Cardiac muscle cell (in vitro differentiated cells and primary cell): ENCODE results near the gene CD37. TPM values are rescaled to one million over a fixed set of nuclear protein-coding genes. Genes with fewer than 3 reads are reported as not detected.
"Not testable (repeated sequence)": the region's sequence is repeated elsewhere in the genome, so short reads cannot be mapped to it uniquely, and the experiment has no call there.

Experiments used
- DNase-seq, 2 donors: peaks; one replicate each; pipeline versions ENCODE4 v3.0.0 to v3.0.0-alpha.2; 2010 to 2017; ENCODE audit warnings: low read depth in 1 of 2, low spot score in 1 of 2
- H3K27ac ChIP-seq: fragments of 200-600 bp; sonication (generic); 2 replicates; pipeline ENCODE4 v1.5.1; 2016
- H3K27me3 ChIP-seq: fragments of 200-600 bp; sonication (generic); 2 replicates; pipeline ENCODE4 v1.6.0; 2016; ENCODE audit warnings: control low read depth
- H3K36me3 ChIP-seq: fragments of 200-600 bp; sonication (generic); 2 replicates; pipeline ENCODE4 v1.5.1; 2016; ENCODE audit warnings: control low read depth
- H3K4me1 ChIP-seq: fragments of 200-600 bp; sonication (generic); 2 replicates; pipeline ENCODE4 v1.8.1; 2017; ENCODE audit warnings: low read depth, mild to moderate bottlenecking, mixed run types
- H3K4me3 ChIP-seq: fragments of 200-600 bp; sonication (generic); 2 replicates; pipeline ENCODE4 v1.5.1; 2016; ENCODE audit warnings: mild to moderate bottlenecking
- H3K9me3 ChIP-seq: fragments of 200-600 bp; sonication (generic); 2 replicates; pipeline ENCODE4 v1.5.1; 2017; ENCODE audit warnings: low read depth, mild to moderate bottlenecking, control low read depth
- polyA plus RNA-seq: library from polyadenylated mRNA; unstranded; fragments of >200 nt; fragmentation: Nextera tagmentation; extraction: Ambion mirVana; gene quantifications from 2 replicates; pipeline ENCODE4 v1.2.1, GENCODE V29; 2016
- total RNA-seq: library from RNA; depleted of rRNA; stranded (reverse); fragments of >200 nt; gene quantifications from 2 replicates; pipeline ENCODE4 v1.2.3, GENCODE V29; 2016
- TF ChIP-seq, protein P1 (sequence below): IDR thresholded peaks from 2 replicates; pipeline ENCODE4 v1.5.1; 2012; ENCODE audit warnings: low read depth, mild to moderate bottlenecking, low read length

Gene CD37
- total and polyA plus RNA-seq, 2 experiments from 2014 or later: 17.9 TPM; not detected in 1

DNA sequence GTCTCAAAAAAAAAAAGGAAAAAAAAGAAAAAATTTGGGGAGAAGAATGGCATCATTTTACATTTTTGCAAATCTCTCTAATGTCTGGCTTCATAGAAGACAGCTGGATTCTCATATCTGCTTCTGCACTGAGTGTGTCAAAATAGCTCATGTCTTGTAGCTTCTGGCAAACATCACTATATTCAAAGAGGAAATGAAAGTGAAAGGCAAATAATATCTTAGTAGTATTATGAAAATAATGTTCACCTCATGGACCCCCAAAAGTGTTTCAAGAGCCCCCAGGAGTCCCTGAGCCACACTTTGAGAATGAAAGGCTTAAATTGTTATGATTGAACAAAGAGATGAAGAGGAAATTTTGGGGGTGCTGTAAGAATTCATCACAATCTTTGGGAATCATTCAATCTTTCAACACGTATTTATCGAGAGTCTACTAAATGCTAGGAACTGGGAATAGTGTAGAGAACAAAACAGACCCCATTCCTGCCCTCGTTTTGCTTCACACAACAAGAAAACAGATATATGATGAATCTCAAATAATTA, 9.0 kb upstream of the CD37 start:
- no peaks in the 10 kb centered on the region for H3K36me3 ChIP-seq
- no peaks in the 10 kb centered on the region for H3K4me1 ChIP-seq
- no peaks in the 10 kb centered on the region for H3K9me3 ChIP-seq
- DNase-seq: no peak
- H3K4me3 ChIP-seq: no peak overlapping the region
- no peak overlapping the region for H3K27ac ChIP-seq
- H3K27me3 ChIP-seq: no peaks in the 10 kb centered on the region
- TF ChIP-seq, protein P1, sequence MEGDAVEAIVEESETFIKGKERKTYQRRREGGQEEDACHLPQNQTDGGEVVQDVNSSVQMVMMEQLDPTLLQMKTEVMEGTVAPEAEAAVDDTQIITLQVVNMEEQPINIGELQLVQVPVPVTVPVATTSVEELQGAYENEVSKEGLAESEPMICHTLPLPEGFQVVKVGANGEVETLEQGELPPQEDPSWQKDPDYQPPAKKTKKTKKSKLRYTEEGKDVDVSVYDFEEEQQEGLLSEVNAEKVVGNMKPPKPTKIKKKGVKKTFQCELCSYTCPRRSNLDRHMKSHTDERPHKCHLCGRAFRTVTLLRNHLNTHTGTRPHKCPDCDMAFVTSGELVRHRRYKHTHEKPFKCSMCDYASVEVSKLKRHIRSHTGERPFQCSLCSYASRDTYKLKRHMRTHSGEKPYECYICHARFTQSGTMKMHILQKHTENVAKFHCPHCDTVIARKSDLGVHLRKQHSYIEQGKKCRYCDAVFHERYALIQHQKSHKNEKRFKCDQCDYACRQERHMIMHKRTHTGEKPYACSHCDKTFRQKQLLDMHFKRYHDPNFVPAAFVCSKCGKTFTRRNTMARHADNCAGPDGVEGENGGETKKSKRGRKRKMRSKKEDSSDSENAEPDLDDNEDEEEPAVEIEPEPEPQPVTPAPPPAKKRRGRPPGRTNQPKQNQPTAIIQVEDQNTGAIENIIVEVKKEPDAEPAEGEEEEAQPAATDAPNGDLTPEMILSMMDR: no peak

- TF ChIP-seq, protein P1: peak; percentile 75
- Histone ChIP-seq H3K9me3 (no peaks in the 10 kb centered on the region), H3K27ac (no peak overlapping the region), H3K36me3 (no peaks in the 10 kb centered on the region), H3K4me1 (no peaks in the 10 kb centered on the region), H3K27me3 (no peaks in the 10 kb centered on the region), H3K4me3 (no peak overlapping the region)
- DNase-seq: peak; percentile 16 to 48
Measured at GRCh38 chr19:49327878-49328544, 7.2 kb upstream of the CD37 start.

GRCh38 chr19:49328741-49329140, 6.5 kb upstream of the CD37 start:
- H3K9me3 ChIP-seq: no peaks in the 10 kb centered on the region
- H3K36me3 ChIP-seq: no peaks in the 10 kb centered on the region
- TF ChIP-seq, protein P1: no peak
- no peak overlapping the region for H3K4me3 ChIP-seq
- H3K4me1 ChIP-seq: no peaks in the 10 kb centered on the region
- no peaks in the 10 kb centered on the region for H3K27me3 ChIP-seq
- DNase-seq: no peak
- no peak overlapping the region for H3K27ac ChIP-seq

- not testable (repeated sequence) for H3K27ac ChIP-seq, H3K36me3 ChIP-seq, H3K4me3 ChIP-seq, DNase-seq, H3K4me1 ChIP-seq, H3K9me3 ChIP-seq, H3K27me3 ChIP-seq
Measured at GRCh38 chr19:49331187-49331586, 4.0 kb upstream of the CD37 start.

DNA sequence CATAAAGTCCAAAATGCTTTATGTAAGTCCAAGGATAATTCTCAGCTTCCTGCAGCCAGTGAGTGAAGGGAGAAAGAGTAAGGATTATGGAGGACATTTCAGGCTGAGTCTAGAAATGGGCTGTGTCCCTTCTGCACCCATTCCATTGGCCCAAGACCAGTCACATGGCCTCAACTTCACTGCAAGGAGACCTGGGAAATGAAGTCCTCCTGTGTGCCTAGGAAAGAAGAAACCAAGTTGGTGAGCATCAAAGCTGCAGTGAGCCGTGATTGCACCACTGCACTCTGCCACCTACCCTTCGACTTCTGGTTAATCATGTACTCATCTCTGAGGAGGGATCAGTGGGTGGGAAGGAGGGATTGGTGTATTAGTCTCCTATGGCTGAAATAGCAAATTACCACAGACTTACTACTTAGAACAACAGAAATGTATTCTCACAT, 3.6 kb upstream of the CD37 start:
- DNase-seq: peak; percentile 36 to 69
- Histone ChIP-seq H3K36me3 (no peaks in the 10 kb centered on the region), H3K4me1 (no peaks in the 10 kb centered on the region)

DNA sequence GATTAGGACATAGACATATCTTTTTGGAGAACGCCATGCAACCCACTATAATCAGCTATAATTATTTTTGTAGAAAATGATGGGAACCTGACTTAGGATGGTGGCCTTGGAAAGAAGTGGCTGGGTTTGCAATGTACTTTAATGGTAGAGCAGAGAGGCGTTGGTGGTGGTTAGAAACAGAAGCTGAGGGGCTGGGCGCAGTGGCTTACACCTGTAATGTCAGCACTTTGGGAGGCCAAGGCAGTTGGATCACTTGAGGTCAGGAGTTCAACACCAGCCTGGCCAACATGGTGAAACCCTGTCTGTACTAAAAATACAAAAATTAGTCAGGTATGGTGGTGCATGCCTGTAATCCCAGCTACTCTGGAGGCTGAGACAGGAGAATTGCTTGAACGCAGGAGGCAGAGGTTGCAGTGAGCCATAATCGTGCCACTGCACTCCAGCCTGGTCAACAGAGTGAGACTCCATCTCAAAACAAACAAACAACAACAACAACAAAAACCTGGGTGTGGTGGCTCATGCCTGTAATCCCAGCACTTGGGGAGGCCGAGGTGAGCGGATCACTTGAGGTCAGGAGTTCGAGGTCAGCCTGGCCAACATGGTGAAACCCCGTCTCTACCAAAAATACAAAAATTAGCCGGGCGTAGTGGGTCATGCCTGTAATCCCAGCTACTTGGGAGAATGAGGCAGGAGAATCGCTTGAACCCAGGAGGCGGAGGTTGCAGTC, 2.4 kb upstream of the CD37 start:
- H3K9me3 ChIP-seq, DNase-seq, H3K4me3 ChIP-seq, H3K27ac ChIP-seq, H3K4me1 ChIP-seq, H3K27me3 ChIP-seq, H3K36me3 ChIP-seq: not testable (repeated sequence)

More for the DNA sequence above, 3.6 kb upstream of the CD37 start:
- Histone ChIP-seq H3K27me3 (no peaks in the 10 kb centered on the region), H3K4me3 (no peak overlapping the region), H3K27ac (no peak overlapping the region), H3K9me3 (no peaks in the 10 kb centered on the region)
- TF ChIP-seq, protein P1: no peak
